NCI-H187 (cell line): ENCODE measurements around the gene RTCA.
"Not testable (repeated sequence)": the region's sequence is repeated elsewhere in the genome, so short reads cannot be mapped to it uniquely, and the experiment has no call there.

Source experiments
- DNase-seq, 2 experiments: peaks; one replicate each; lab custom pipeline; 2025; lab: John Stamatoyannopoulos, UW

The RTCA gene

DNA sequence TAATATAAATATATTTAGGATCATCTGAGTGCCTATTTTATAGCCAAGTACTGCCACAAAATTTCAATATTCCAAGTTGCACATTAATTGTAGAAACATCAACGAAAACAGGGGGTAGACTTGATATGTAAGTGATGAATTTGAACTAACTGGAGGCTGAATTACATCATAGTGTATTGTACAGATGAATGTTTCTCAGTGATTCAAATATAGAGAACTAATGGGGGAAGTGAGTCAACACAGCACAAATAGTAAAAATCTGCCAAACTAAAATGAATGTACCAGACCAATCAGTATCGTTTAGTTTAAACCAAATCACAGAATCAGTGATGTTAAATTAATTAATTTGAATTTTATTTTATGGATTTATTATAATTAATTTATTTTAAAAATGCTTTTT lies 42.8 kb downstream of the RTCA start:
- DNase-seq, result no peak

DNA sequence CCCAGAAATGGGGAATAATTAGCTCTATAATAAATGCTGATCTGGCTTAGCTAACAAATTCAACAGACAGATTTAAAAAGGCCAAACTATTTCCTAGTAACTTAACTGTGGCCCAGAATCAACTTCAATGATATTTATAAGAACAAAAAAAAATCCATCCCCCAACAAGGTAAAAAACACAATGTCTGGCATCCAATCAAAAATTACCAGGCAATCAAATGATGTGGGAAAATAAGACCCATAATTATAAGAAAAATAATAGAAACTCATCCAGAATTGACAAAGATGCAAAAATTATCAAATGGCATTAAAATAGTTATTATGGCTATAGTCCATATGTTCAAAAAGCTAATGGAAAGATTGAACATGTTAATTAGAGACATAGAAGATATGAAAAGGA lies 43.8 kb downstream of the RTCA start:
- DNase-seq, result no peak

DNA sequence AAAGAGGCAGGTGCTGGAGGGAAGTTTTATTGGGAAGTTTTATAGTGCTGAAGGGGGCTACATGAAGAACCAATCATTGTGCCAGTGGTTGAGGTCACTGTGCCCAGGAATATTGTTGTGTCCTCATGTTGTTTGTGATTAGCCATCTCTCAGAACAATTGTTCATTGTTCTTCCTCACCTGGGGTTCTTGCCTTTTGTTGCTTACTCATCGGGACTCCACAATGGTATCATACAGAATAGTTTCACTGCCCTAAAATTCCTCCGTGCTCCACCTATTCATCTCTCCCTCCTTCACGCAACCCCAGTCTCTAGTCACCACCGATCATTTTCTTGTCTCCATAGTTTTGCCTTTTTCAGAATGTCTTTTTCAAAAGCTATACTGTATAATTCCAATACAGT lies 47.4 kb downstream of the RTCA start:
- no peak for DNase-seq

DNA sequence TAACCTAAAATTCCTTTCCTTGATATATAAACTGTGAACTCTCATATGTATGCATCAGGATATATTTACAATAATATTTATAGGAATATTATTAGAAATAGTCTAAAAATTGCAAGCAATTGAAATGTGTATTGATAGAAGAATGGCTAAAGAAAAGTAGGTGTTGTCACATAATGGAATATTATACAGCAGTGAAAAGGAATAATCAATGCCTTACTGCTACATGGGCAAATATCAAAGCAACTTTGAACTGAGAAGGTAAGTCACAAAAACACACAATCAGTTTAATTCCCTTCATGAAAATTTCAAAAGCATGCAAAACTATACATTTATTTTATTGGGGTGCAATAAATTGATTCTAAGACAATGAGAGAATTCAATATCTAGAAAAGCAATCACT lies 50.6 kb downstream of the RTCA start:
- no peak for DNase-seq

DNA sequence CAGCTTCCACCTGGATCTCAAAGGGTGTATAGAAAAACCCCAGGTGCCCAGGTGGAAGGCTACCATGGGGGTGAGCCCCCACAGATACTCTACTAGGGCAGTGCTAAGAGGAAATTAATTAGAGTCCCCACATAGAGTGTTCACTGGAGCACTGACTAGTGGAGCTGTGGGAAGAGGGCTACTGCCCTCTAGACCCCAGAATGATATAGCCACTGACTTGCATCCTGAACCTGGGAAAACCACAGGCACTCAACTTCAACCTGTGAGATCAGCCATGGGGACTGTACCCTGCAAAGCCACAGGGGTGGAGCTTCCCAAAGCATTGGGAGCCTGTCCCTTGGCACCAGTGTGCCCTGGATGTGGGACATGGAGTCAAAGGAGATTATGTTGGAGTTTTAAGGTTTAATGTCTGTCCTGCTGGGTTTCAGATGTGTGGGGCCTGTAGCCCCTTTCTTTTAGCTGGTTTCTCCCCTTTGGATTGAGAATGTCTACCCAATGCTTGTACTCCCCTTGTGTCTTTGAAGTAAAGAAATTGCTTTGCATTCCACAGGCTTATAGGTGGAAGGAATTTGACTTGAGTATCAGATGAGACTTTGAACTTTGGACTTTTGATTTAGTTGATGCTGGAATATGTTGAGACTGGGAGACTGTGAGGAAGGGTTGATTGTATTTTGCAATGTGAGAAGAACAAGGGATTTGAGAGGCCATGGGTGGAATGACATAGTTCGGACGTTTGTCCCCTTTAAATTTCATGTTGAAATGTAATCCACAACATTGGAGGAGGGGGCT lies 54.5 kb downstream of the RTCA start:
- DNase-seq, result no peak

DNA sequence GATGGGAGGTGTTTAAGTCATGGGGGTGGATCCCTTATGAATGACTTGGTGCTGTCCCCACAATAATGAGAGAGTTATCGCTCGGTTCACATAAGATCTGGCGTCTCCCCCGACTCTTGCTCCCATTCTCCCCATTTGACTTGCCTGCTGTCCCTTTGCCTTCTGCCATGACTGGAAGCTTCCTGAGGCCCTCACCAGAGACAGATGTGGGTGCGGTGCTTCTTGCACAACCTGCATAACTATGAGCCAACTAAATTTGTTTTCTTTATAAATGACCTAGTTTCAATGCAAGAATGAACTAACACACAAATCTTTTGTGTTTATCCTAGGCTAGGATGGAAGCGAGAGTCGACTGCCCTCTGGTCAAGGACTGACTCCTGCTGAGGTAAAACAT lies 55.1 kb downstream of the RTCA start:
- no peak for DNase-seq

DNA sequence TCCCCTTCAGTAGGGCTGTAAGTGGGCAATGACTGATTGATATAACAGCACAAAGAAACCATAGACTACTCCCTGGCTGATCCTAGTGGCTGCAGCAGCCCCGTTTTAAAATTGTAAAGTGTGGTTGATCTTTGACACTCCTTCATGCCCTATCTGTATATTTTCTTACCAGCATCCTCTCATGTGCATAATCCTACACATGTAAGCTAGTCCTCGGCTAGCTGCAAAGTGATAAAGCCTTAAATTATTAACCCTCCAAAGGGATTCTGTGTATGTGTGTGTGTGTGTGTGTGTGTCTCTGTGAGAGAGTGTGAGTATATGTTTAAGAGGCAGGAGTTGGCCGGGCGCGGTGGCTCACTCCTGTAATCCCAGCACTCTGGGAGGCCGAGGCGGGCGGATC lies 55.5 kb downstream of the RTCA start:
- DNase-seq, result no peak

DNA sequence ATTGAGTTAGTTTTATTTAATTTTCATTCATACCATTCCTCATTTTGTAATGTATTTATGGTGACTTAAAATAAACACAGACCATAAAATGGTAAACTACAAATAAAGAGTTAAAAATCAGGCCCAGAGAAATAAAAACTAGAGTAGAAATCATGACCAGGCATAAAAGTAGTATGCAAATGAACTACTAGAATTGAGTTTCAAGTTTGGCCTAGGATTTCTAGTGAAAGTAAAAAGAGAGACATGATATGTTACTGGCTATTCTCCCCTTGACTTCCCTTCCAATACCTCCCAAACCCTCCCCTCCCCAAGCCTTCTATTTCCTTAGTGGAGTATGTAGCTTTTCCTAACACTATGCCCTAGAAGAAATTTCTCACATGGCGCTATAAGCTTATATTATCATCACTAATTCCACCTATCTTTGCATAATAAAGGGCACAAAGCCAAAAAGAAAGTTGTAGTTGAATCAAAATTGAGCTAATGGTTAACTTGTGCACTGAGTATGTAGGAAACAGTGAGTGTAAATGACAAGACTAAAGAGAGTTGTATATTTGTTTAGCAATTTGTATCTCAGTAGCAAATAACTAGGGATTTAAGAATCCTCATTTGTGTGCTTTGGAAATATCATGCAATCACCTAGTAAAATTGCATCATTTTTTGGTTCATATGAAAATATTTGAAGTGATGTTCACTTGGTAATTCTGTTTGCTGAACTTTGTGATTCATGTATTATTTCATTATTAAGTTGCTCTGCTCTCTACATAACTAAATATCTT lies 56.6 kb downstream of the RTCA start:
- no peak for DNase-seq

DNA sequence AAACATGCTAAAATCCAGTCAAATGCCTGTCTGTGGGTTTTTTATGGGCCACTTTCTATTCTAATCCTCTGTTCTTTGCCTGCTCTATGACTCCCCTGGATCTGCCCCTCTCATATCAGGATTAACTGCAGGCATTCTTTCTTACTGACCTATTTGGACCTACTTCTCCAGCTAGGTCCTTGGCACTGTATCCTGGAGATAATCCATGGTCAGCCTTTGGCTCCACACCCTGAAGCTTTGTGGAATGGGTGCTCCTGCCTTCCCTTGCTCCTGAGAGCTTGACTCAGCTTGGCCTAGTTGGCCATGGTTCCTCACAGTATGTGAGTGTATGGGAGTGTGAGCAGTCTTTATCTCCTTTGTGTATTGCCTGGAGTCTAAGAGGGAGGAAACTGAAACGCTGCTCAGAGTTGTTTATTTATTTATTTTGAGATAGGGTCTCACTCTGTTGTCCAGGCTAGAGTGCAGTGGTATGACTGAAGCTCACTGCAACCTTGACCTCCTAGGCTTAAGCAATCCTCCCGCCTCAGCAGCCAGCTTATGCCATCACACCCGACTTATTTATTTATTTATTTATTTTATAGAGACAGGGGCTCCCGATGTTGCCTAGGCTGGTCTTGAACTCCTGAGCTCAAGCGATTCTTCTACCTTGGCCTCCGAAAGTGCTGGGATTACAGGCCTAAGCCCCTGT lies 57.5 kb downstream of the RTCA start:
- no peak for DNase-seq

DNA sequence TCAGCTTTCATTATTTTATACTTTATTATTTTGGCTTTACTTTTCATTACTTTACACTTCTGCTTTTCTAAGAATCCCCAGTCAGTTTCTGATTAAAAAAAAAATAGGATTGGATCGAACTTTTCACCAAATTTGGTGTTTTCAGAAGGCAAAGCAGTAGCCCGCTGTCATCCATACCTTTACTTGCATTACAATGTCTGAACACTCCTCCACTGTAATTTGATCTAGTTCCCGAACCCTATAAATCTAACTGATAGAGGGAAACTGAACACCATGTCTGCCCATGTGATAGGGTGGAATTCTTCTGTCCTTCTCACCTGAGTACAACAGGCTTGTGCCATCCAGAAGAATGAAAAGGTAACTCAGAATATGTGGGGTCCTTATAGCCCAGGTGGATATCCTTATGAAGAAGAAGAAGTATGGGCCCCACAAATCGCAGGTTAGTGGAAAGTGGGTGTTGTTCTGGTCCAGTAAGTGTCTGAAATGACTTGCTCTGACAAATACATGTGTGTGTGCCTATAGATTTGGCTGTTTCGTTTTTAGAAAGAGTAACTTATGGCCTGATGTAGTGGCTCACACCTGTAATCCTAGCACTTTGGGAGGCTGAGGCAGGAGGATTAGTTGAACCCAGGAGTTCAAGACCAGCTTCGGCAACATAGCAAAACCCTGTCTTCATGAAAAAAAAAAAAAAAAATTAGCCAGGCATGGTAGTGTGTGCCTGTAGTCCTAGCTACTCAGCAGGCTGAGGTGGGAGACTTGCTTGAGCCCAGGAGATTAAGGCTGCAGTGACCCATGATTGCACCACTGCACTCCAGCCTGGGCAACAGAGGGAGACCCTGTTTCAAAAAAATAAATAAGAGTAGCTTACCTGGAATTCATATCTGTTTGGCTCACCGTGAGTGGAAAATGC lies 59.7 kb downstream of the RTCA start:
- no peak for DNase-seq

DNA sequence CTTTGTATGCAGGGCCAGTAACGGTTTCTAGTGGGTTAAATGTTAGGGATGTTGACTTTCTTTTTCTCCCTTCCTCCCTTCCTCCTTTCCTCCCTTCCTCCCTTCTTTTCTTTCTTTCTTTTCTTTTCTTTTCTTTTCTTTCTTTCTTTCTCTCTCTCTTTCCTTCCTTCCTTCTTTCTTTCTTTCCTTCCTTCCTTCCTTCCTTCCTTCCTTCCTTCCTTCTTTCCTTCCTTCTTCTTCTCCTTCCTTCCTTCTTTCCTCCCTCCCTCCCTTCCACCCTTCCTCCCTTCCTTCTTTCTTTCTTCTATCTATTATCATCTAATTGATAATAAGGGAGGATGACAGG lies 60.3 kb downstream of the RTCA start:
- DNase-seq, result not testable (repeated sequence)

DNA sequence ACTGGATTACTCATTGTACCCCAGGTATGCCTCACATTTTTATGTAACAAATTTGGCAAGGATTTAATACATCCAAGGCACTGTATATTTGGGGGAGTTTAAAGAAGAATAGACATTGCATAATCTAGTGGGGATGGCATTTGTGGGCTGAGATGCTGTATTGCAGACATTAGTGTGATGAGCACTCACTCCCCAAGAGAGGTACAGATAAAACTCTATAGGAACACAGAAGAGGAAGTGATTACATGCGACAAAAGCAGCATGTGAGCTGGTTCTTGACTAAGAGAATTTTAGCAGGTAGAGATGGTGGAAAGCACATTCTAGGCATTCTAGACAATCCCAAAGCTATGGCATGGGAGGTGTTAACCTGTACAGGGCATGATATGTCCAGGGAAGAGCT lies 62.1 kb downstream of the RTCA start:
- no peak for DNase-seq

DNA sequence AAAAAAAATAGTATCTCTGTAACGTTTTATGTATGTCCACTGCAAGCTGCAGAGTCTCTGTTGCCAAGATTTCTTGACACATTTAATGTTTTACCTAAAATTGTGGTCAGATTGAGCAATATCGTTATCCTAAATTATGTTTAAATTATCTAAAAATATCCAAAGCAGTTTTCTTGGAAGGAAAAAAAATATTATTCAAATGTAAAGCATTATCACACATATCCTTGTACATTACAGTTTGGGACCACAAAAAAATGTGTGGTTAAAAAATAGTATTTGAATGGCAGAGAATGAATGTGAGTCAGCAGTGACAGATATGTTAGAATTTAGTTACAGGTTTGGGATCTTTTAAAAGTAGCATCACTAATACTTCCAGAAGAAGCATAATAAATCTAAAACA lies 65.1 kb downstream of the RTCA start:
- not testable (repeated sequence) for DNase-seq

DNA sequence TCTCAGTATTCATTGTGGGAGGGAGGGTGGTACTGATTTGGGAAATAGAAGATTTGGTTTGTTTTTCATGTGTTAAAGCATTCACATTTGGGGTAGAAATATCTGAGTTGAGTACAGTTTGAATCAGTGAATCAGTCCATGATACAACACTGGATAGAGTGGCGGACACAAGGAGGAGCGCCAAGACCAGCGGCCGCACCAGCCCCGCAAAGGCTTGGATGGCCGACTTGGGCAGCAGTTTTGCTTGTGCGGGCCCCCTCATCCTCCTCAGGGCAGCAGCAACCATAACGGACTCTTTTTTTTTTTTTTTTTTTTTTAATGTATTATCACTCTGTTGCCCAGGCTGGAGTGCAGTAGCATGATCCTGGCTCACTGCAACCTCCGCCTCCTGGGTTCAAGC lies 66.3 kb downstream of the RTCA start:
- no peak for DNase-seq

DNA sequence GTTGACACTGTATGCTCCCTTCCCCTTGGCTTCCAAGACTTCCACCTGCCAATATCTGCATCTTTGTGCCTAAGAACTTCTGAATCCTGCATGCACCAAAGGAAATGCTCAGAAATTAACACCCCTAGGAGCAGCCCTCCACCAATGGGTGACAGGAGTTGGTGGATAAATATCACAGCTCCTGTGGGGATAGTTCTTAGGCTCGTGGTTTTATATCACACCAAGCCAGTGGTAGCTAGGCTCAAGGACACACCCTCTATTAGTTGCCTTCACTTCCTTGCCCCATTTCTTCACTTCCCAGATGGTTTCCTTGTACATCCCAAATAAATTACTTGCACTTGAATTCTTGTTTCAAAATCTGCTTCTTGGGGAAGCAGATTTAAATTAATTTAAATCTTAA lies 69.4 kb downstream of the RTCA start:
- DNase-seq, result no peak

DNA sequence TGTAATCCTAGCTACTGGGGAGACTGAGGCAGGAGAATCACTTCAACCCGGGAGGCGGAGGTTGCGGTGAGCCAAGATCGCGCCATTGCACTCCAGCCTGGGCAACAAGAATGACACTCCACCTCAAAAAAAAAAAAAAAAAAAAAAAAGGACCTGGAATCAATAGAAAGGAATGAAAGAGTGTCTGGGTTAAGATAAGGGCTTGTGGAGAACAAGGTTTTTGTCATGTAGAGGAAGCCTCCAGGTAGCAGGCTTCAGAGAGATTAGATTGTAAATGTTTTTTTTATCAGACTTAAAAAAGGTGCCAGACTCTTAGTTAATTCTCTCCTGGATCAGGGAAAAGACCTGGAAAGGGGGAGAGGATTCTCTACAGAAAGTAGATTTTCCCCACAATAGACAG lies 71.9 kb downstream of the RTCA start:
- DNase-seq, result not testable (repeated sequence)

DNA sequence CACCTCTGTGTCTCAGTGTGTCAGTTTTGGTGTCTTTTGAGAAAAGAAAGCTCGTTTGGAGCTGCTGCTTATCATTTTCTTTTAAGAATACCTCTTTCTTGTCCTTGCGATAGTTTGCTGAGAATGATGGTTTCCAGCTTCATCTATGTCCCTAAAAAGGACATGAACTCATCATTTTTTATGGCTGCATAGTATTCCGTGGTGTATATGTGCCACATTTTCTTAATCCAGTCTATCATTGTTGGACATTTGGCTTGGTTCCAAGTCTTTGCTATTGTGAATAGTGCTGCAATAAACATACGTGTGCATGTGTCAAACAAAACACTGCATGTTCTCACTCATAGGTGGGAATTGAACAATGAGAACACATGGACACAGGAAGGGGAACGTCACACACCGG lies 73.7 kb downstream of the RTCA start:
- not testable (repeated sequence) for DNase-seq

DNA sequence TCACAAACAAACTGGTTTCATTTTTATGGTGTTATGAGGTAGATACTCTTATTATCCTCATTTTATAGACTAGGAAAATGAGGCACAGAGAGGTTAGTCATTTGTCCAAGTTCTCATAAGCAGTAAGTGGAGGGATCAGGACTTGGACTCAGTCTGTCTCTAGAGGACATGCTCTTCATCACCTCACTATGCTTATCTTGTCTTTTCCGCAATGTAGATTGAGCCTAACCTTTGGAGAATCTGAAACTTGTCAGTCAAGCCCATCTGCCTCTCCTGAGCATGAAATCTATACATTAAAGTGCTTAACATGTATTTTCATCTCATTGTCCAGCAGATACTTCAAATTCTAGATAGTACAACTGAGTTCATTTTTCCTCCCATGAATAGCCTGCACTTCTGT lies 74.5 kb downstream of the RTCA start:
- DNase-seq, result no peak

DNA sequence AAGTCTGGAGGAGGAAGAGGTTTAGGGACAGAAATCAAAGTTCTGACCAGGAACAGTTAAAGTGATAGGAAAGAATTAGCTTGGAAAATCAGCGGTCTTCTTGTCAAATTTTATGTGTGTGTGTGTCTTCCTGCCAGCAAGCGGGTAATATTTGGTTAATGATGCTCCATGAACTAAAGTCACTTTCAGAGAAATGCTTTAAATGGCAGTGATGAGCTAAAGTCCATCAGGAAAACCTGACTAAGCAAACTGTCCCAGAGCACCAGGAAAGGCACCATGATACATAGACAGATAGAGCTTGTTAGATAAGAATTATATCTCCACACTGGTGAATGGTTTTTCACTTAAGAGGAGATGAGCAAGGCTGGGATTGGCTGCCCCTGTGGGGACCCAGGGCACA lies 76.3 kb downstream of the RTCA start:
- DNase-seq, result no peak
